CD4-positive, alpha-beta T cell treated with Interleukin-17A for 1 hour (primary cell): ENCODE data around the gene NOL7.

Experiments
- DNase-seq: peaks from one replicate; pipeline ENCODE4 v3.0.0-alpha.2; 2020

Gene NOL7

DNA sequence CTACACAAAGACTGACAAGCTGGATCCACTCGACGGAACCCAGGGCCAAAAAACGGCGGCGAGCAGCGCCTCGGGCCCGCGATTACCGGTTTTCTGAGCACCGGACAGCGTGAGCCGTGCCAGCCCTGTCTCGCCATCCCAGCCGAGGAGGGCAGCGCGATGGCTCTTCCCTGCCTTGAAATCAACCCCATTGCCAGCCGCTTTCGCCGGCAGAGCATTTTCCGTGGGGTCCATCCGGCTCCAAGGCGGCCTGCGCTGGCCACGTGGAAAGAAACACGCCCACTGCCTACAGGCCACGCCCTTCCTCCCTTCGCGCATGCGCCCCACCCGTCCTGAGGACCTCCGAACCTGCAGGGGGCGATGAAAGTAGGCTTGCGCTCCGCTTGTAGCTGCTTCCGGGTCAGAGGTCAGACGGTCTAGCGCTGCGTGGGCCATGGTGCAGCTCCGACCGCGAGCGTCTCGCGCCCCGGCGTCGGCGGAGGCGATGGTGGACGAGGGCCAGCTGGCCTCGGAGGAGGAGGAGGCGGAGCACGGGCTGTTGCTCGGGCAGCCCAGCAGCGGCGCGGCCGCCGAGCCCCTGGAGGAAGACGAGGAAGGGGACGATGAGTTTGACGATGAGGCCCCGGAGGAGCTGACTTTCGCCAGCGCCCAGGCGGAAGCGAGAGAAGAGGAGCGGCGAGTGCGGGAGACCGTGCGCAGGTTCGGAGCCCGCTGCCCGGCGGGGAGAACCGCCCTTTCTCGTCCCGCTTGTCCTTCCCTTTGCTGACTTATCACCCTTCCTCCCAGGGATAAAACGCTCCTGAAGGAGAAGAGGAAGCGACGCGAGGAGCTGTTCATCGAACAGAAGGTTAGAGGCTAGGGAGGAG, at the start of gene NOL7:
TSS of gene NOL7 (plus strand) at position 410 of the 866 bp plus-strand sequence. CDS start at position 434, 24 bp downstream.
- peak; percentile 98 for DNase-seq

GRCh38 chr6:13565921-13566320, 49.2 kb upstream of the NOL7 start:
- no peak for DNase-seq

DNA sequence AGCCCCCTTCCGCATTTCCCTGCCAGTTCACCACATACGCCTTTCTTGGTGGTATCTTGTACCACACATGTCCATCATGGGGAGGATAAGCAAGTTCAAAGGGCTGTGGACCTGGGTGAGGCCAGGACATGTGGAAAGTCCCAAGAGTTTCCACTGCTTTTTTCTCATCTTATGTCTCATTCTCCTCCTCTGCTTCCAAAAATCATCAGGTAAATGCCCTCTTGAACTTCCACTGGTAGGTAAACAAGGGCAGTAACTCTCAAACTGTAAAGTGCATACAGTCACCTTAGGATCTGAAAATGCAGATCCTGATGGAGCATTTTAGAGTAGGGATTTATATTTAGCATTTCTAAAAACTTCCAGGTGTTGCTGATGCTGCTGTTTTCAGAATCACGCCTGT, 48.6 kb upstream of the NOL7 start:
- no peak for DNase-seq

GRCh38 chr6:13568970-13569369, 46.2 kb upstream of the NOL7 start:
- no peak for DNase-seq

GRCh38 chr6:13572240-13572639, 42.9 kb upstream of the NOL7 start:
- no peak for DNase-seq

DNA sequence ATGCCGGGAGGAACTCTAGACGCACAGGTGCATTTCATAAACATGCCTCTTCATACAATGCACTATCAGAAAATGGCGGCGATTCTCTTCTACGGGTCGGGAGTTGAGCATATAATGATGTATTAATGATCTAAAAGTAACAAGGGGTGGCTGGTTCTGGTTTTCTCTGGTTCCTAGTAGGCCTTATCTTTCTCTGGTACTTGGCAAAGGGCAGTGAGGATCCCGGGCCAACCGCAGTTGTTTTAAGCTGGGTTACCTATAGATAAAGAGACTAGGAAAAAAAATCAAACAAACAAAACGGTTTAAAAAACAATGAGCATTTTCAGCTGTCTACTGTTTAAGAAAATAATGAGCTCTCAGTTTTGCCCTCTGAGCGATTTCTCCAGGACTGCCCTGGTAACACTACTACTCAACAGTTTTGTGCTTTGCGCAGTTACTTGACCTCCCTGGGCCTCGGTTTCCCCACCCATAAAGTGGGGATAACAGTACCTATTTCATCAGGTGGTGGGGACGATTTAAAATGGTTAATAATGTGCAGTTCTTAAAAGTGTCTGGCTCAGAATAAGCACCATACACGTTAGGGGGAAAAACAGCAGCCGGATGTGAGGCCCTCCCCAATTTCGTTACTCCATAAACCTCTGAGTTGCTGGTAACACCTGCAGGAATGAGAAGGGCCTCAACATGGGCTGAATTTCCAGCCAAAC, 42.0 kb upstream of the NOL7 start:
- no peak for DNase-seq

GRCh38 chr6:13573669-13574110, 41.4 kb upstream of the NOL7 start:
- DNase-seq, result no peak

DNA sequence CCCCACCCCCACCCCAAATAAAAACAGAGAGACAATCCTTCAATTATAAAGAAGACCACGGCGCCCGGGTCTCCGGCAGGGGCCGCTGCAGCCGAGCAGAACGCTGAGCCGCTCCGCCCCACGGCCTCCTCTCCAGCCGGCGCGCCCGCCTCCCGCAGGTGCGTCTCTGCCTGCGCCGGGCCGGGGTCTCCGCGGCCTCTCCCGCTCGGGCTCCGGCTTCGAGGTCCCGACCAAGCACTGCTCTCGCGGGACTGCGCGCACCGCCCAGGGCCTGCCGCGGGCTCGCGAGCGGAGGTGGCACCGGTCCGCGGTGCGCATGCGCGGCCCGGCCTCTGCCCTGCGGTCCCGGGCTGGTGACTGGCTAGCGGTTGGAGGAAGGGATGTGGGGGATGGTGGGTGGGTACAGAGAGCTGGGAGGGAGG, 41.0 kb upstream of the NOL7 start:
- DNase-seq, result peak; percentile 95

DNA sequence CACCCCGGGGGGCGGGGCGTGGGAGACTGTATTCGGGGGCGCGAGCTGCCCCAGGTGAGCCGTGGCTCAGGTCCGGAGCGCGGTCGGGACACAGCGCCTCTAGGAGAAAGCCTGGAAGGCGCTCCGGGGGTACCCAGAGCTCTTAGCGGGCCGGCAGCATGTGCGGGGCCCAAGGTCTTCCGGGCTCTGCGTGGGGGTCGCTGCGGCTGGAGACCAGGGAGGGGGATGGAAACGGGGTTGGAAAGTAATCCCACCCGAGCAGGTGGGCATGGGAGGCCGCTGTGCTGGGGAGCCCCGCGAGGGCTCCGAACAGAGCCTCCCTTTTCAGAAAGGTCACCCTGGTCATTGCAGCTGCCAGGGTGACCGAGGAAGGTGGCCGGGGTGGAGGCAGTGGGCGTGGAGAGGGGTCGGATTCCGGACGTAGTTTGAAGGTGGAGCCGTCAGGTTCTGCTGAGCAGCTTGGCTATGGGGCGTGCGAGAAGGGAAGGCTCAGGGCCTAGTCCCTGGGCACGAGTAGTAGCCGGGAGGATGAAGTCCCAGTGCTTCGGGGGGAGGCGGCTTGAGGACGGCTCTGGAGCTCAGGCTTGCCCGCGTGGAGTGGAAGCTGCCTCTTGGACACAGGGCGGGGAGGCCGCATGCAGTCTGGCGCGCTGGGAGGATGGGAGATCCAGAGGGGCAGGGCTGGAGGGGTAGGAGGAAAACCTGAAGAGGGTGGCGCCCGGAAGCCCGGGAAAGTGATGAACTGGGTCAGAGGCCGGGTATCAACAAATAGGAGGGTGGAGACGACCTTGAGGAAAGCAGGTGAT, 40.4 kb upstream of the NOL7 start, which contains the start of gene SIRT5:
TSS of gene SIRT5 (plus strand) at position 31 of the 806 bp plus-strand sequence. CDS start 9,510 bp downstream, outside the sequence.
- DNase-seq, result peak; percentile 82

DNA sequence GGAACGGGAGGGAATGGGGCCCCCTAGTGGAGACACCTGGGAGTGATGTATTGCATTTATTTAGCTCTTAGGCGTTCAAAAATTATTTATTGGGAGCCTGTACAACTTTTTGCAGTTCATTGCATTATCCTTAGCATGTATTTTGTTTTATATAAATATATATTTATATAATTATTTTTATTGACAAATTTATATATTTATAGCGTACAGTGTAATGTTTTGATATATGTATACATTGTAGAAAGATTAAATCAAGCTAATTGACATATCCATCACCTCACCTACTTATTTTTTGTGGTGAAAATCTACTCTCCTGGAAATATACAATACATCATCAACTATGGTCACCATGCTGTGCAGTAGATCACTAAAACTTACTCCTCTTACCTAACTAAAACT, 39.8 kb upstream of the NOL7 start:
- DNase-seq, result no peak

GRCh38 chr6:13576017-13576416, 39.1 kb upstream of the NOL7 start:
- no peak for DNase-seq

DNA sequence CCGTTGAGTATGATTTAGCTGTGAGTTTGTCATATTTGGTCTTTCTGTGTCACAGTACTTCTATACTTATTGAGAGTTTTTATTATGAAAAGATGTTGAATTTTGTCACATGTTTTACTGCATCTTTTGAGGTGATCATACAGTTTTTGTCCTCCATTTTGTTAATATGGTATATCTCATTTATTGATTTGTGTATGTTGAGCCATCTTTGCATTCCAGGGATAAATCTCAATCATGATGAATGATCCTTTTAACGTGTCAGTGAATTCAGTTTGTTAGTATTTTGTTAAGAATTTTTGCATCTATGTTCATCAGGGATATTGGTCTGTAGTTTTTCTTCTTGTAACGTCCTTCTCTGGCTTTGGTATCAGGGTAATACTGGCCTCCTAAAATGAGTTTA, 37.2 kb upstream of the NOL7 start:
- no peak for DNase-seq

DNA sequence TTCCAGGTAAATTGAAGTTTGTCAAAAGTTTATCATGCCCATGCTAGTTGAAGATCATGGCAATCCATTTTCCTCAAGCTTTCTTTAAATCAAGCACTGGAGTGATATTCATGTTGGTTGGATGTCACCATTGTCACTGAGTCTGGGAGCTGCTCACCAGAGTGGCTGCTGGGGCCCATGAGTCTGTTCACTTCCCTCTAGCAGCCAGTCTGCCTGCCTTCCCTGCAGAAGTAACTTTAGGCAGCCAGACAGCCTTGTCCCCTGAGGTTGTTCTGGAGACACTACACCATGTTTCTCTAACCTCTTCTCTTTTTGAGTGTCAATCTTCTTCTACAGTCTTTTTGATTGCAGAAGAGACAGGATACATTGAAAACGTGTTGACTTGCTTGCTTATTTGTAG, 35.2 kb upstream of the NOL7 start:
- DNase-seq, result no peak

- no peak for DNase-seq
These were observed 33.4 kb upstream of the NOL7 start for GRCh38 chr6:13581700-13582229.

DNA sequence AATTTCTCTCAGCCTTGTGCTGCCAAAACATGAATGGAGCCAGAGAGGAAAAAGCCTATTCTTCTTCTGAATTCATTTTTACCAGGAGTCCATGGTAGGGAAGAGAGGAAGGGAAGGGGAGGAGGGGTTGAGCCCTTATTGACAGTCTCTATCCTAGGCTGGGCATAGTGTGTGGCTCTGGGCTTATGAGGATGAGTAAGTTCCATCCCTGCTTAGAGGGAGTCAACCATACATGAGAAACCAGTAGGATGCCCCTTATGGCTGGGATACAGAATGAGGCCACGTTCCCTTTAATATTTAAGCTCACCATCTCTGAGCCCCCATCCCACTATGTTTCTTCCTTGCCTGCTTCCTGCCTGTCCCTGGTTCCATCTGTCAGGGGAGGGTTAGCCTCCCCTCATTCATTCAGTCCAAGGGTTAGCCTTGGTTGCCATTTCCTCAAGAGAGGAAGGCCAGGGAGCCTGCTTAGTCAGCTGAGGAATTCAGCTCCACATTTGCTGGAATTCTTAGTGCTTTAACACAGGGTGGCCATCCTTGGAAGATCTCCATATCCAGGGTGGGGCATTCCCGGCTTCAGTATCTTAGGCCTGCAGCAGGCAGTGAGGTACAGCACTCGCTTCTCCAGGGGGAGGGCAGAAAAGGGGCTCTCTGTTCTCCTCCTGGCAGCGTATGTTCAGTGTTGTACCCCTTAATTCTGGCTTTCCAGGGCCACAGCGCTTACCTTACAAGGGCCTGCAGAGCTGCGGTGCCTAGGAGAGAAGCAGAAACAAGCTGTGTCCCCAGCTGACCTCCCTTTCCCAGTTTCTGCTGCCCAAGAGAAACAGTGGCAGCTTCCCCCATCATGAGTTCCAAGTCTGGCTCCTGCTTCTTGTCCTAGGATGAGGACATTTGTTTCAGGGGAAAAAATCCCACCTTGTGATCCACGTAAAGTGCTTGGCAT, 28.3 kb upstream of the NOL7 start:
- DNase-seq, result no peak

- DNase-seq, result no peak
These were observed 25.3 kb upstream of the NOL7 start for GRCh38 chr6:13589801-13590200.

- DNase-seq, result no peak
These were observed 24.5 kb upstream of the NOL7 start for GRCh38 chr6:13590574-13591153.

DNA sequence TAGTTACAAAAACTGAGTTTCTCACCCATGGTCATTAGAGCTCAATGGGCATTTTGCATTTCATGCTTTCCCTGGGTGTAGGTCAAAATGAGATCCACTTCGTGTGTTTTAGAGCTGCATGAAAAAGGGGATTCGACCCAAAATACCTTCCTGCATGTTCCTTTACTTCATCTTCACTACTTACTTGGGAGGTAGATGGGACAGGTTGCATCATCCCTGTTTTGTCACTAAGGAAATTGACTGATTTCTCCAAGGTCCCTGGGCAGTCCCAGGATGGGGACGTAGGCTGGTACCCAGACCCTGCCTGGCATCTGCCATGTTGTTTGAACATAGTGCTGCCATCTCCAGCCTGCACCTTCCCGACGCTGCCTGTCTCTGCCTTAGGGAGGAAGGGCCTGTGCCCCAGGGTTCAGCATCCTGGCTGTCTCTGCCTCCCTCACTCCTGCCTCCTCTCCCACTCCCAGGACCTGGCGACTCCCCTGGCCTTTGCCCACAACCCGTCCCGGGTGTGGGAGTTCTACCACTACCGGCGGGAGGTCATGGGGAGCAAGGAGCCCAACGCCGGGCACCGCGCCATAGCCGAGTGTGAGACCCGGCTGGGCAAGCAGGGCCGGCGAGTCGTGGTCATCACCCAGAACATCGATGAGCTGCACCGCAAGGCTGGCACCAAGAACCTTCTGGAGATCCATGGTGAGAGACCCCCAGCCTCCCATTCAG, 23.8 kb upstream of the NOL7 start:
- DNase-seq, result no peak

- DNase-seq, result no peak
These were observed 22.0 kb upstream of the NOL7 start for GRCh38 chr6:13593103-13593502.

DNA sequence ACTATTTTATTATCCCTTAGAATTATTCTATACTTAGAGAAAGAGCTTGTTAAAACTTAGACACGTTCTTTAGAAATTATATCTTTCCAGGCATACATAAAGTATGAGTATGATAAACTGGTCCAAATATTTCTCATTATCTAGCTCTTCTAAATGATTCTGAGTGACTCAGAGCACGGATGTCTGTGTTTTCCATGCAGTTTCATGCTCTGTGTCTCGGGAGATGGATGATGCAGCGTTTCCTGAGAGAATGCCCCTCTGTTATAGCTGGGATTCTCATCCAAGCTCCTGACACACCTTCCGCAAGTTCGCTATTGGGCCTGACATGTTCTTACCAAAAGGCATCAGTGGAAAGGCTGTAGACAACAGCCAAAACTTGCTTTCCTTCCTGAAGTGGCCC, 21.4 kb upstream of the NOL7 start:
- DNase-seq, result no peak

DNA sequence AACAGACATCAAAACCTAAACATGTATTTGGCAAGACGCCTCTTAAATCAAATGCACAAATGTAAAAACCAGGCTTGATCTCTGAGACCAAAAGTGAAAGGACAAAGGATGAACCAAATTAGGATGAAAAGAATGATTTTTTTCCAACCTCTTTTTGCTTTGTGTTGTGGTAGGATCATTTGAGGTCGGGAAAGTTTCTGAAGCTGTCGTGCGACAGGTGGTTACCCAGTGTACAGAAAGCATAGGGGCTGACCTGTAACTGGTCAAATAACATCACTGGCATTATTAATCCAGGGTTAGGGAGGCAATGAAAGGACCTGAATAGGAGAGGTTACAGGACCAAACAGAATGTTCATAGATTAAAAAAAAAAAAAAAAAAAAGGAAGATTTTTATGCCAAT, 18.1 kb upstream of the NOL7 start:
- DNase-seq, result no peak
